GM12865 (cell line): Measurements from ENCODE around the gene RGSL1.
A peak's percentile ranks its signal among the peaks of the same experiment; 100 is the strongest.

Source experiments
- DNase-seq: peaks from one replicate; pipeline ENCODE4 v3.0.0; 2010; ENCODE audit warnings: low read depth
- H3K4me3 ChIP-seq: 2 replicates; pipeline ENCODE4 v1.5.1; 2011; ENCODE audit warnings: mild to moderate bottlenecking, low read depth, low read length, control low read depth
- TF ChIP-seq, protein P1 (sequence below): IDR thresholded peaks from 2 replicates; pipeline ENCODE4 v1.5.1; 2011; ENCODE audit warnings: low read length, control low read depth, low read depth, inconsistent platforms; ENCODE audit not compliant: insufficient read depth; ENCODE audit errors: missing control alignments

RGSL1 gene

DNA sequence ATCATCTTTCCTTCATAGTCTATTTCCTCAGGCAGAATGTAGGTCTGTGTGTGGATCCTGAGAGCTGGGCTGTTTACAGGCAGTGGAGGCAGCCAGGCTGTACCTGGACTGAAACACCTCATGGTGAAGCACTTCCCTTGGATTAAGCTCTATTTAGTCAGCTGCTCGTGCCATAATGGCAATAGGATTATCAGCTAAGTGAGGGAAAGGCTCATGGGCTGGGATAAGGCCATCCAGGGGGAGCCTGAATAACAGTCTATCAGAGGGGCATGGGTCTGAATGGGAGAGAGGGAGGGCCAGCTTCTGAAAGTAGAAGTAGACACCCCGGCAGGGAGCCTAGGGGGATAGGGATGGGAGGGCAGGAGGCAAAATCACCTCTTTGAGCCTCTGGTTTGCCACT, 130.8 kb downstream of the RGSL1 start:
- H3K4me3 ChIP-seq = no peak overlapping the region
- DNase-seq = no peak
- TF ChIP-seq, protein P1, sequence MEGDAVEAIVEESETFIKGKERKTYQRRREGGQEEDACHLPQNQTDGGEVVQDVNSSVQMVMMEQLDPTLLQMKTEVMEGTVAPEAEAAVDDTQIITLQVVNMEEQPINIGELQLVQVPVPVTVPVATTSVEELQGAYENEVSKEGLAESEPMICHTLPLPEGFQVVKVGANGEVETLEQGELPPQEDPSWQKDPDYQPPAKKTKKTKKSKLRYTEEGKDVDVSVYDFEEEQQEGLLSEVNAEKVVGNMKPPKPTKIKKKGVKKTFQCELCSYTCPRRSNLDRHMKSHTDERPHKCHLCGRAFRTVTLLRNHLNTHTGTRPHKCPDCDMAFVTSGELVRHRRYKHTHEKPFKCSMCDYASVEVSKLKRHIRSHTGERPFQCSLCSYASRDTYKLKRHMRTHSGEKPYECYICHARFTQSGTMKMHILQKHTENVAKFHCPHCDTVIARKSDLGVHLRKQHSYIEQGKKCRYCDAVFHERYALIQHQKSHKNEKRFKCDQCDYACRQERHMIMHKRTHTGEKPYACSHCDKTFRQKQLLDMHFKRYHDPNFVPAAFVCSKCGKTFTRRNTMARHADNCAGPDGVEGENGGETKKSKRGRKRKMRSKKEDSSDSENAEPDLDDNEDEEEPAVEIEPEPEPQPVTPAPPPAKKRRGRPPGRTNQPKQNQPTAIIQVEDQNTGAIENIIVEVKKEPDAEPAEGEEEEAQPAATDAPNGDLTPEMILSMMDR = no peak

DNA sequence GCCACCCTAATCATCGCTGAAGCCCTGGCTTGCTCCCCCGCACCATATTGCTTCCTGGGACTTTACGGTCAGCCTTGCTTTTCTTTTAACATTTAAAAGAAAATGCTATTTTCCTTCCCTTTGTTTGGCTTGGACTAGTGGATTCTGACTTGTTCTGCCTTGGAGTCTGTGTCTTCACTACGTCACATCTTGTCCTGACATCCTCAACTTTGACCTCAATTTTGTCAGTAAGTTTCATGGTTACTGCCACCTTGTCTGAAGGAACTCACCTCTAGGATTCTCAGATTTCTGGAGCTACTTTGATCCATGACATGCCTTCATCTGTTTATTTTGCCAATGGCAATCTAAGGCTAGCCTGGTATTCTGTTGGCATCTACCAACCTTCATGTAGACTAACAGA, 134.8 kb downstream of the RGSL1 start:
- TF ChIP-seq, protein P1 = no peak
- H3K4me3 ChIP-seq = no peak overlapping the region
- DNase-seq = no peak

DNA sequence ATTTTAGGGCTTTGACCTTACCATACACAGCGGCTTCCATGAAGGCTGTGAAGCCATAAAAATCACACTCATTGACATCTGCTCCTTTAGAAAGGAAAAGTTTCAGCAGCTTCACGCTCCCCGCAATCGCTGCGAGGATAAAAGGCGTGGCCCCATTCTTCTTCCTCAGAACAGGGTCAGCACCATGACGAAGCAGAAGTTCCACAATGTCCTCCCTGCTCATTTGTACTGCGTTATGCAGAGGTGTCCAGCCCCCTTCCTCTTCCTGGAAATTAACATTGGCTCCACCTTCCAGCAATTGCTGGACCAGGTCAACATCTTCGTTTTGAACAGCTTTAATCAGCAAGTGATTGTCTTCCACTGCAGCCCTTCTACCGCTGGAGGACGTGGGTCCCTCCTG, 136.4 kb downstream of the RGSL1 start:
- DNase-seq = no peak
- TF ChIP-seq, protein P1 = no peak
- H3K4me3 ChIP-seq = no peak overlapping the region

DNA sequence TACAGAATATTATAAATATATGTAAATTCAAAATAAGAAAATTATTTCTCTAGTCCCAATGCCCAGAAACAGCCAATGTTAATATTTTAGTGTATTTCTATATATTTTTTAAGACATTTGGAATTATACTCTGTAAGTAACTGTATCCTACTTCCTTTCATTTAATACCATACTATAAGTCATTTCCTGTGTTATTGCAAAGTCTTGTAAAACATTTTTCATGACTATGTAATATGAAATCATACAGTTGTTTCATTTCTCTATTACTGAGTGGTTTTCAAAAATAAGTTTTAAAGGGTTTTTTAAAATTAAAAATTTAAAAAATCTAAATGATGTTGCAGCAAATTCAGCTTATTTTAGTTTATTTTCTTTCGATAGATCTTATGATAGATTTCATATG, 137.1 kb downstream of the RGSL1 start:
- TF ChIP-seq, protein P1 = no peak
- H3K4me3 ChIP-seq = no peak overlapping the region
- DNase-seq = no peak

DNA sequence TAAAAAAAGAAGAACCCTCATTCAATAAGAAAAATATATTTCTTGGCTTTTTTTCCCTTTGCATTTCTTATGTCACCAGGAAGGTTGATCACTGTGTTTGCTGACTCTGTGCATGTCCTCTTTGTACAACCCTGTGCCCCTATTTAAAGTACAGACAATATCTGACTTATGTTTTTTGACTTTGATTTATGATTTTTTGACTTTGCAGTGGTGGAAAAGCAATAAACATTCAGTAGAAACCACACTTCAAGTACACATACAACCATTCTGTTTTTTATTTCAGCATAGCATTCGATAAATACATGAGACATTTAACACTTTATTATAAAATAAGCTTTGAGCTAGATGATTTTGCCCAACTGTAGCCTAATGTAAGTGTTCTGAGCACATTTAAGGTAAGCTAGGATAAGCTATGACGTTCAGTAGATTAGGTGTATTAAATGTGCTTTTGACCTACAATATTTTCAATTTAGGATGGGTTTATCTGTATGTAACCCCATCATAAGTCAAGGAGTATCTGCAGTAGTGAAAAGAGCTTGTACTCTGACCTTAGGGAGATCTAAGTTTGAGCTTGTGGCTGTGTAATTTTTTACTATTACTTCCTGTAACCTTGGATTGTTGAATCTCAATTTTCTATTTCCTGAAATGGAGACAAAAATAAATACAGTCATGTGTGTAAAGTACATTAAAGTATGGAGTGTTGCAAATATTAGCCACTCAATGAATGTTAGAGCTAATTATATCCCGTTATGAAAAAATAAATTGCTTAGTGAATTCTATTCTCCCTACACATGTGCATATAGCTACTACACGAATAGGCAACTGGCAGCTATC, 137.9 kb downstream of the RGSL1 start:
- TF ChIP-seq, protein P1 = no peak
- peak overlapping the region; percentile 77 for H3K4me3 ChIP-seq
- DNase-seq = no peak

DNA sequence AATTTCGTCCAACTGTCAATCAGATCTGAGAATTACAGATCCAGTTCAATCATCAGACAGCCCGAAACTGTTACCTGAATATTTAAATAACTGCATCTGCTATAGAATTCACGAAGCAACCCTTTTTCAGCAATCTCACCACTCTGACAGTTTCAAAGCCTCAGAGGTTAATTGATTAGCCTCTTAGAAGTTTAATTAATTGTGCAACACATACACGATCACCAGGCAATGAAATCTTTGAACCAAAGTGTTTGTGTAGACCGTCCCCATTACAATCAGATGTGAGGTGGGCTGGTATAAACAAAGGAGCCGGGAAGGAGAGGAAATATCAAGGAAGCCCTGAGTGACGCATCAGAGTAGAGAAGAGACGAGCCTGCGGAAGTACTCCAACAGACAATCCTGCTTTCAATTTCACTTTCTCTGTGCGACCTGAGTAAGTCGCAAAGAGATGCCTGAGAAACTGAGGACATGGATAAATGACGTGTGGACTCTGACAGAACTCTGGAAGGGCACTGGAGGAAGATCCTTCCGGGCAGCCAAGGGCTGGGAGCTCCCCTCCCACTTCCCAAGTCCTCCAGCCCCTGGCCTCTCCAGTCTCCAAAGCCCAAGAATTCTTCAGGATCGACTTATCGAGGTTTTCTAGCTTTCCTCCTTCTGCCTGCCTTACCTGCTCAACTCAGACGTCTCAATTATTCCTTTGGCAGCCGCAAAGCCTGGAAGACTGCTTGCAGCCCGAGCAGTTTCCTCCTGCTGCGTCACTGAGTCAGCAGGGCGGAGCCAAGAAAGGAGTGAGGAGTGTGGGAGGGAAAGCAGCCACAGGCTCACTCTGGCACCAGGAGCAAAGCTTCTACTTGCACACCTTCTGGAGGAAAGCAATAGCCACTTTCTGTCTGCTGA, 138.8 kb downstream of the RGSL1 start, which contains the start of gene RNASEL:
TSS of gene RNASEL (minus strand) at position 757 of the 897 bp plus-strand sequence. CDS start 2,450 bp downstream, outside the sequence.
- peak within 1 kb of the TSS; percentile 77 for H3K4me3 ChIP-seq
- DNase-seq = peak; percentile 73
- TF ChIP-seq, protein P1 = no peak
